Heart left ventricle (tissue), 16 donors: ENCODE results near the gene MANSC1. TPM values are rescaled to one million over a fixed set of nuclear protein-coding genes. Genes with fewer than 3 reads are reported as not detected.

Experiments used
- ATAC-seq, 4 donors: fragments of 200-7000 bp; cut with Tn5 transposase; one replicate each; pipeline ENCODE4 v1.9.1; 2020 to 2022; ENCODE audit warnings: moderate library complexity in 4 of 4, mild to moderate bottlenecking in 3 of 4, moderate number of reproducible peaks in 1 of 4
- DNase-seq, 5 donors: peaks; one replicate each; pipeline ENCODE4 v3.0.0-alpha.2; 2020
- H3K27ac ChIP-seq, 12 donors: fragments of 200-600 bp; sonication (generic) in 4 of 12; one replicate each; pipeline versions ENCODE4 v1.5.0 to v1.8.0; 2016 to 2022; ENCODE audit warnings: mild to moderate bottlenecking in 2 of 12
- H3K27me3 ChIP-seq, 9 donors: fragments of 200-600 bp; sonication (generic) in 2 of 9; one replicate each; pipeline versions ENCODE4 v1.5.1 to v1.8.0; 2016 to 2022; ENCODE audit warnings: mild to moderate bottlenecking in 3 of 9
- H3K36me3 ChIP-seq, 9 donors: fragments of 200-600 bp; sonication (generic) in 2 of 9; one replicate each; pipeline versions ENCODE4 v1.5.0 to v1.8.0; 2018 to 2022; ENCODE audit warnings: mild to moderate bottlenecking in 2 of 9
- H3K4me1 ChIP-seq, 12 donors: fragments of 200-600 bp; sonication (generic) in 4 of 12; one replicate each; pipeline versions ENCODE4 v1.5.0 to v1.8.0; 2016 to 2022; ENCODE audit warnings: mild to moderate bottlenecking in 3 of 12
- H3K4me3 ChIP-seq, 12 donors: fragments of 200-600 bp; sonication (generic) in 4 of 12; one replicate each; pipeline versions ENCODE4 v1.5.0 to v1.8.0; 2017 to 2022; ENCODE audit warnings: mild to moderate bottlenecking in 9 of 12, moderate library complexity in 4 of 12
- H3K9me3 ChIP-seq, 12 donors: fragments of 200-600 bp; sonication (generic) in 4 of 12; one replicate each; pipeline versions ENCODE4 v1.5.0 to v1.8.0; 2016 to 2022; ENCODE audit warnings: mild to moderate bottlenecking in 1 of 12
- CTCF ChIP-seq, 12 donors: fragments of 200-600 bp; sonication (generic) in 4 of 12; IDR thresholded peaks; one replicate each; pipeline versions ENCODE4 v1.5.0 to v1.8.0; 2018 to 2022; ENCODE audit warnings: antibody characterized with exemption in 12 of 12, mild to moderate bottlenecking in 5 of 12
- POLR2A ChIP-seq, 2 donors: fragments of 450-650 bp; IDR thresholded peaks; one replicate each; pipeline ENCODE4 v1.6.1; 2017; ENCODE audit warnings: antibody characterized with exemption in 2 of 2, mild to moderate bottlenecking in 2 of 2, moderate library complexity in 2 of 2
- WGBS, 4 donors: extraction: QIAGEN DNeasy Blood & Tissue Kit in 2 of 4; methylation state at CpG; one replicate each; pipeline versions ENCODE4 v1.1.5 to v1.1.7; 2013 to 2018; 5-methylcytosine and 5-hydroxymethylcytosine counted together
- intact Hi-C, 10 donors: fragments of 100-400 bp; cut with DNase I; formaldehyde crosslinking; loops; one replicate each; pipeline versions ENCODE4 v1.11.1 to v1.14.2; 2022
- polyA plus RNA-seq, 2 donors: library from polyadenylated mRNA; stranded (reverse); fragments of 200-250 nt; gene quantifications; one replicate each; pipeline ENCODE4 v1.2.3, GENCODE V29; 2013
- total RNA-seq, 9 donors: library from RNA; depleted of rRNA in 2 of 9; stranded (reverse); fragments of >200 nt in 2 of 9; fragmentation: NEBNext Ultra II Directional in 3 of 9; extraction: Animal tissue kit (Norgen Biotek cat#: 25700) in 3 of 9; gene quantifications; one replicate each; pipeline versions ENCODE4 v1.1.0 to v1.2.4, GENCODE V29; 2016 to 2023
- donor health status: ischemic (EF 13 %, LVEDD 7.1; RV severe dilation, severe dysfunction).
- donor health status: healthy with polysubstance abuse.
- donor health status: DM: no; HTN: yes; CAD: no.
- donor health status: DM: no; HTN: no; CAD: no.
- donor health status: ischemic (EF 25% LVEDD 6.9; RV normal size, moderate dysfunction).
- donor health status: ischemic (EF 25% LVEDD 5.7; RV mildly dilated, moderate dysfunction).
- donor health status: healthy.
- donor health status: DM: yes; HTN: yes; CAD: no.
- donor health status: ischemic (EF 35%, LVEDD 5.7; RV mildly dilated, moderate dysfunction).
- donor health status: nonischemic (EF 11% LVEDD 7.7; RV severe dilation, severe dysfunction).
- donor health status: DM: yes; HTN: yes; CAD: no.
- donor health status: PGD.
- donor health status: ischemic (EF 29% LVEDD 5.4; RV normal size, mild dysfunction).
- donor health status: nonischemic (EF 23%, LVEDD 6.1; RV moderate dilation, normal function).

Gene MANSC1
- total and polyA plus RNA-seq, 11 donors = 4.5 to 23.1 (median 11.1) TPM

GRCh38 chr12:12305568-12306300, 44.3 kb downstream of the MANSC1 start:
- Histone ChIP-seq H3K4me1 (no peaks in the 10 kb centered on the region), H3K4me3 (no peak overlapping the region), H3K27me3 (no peaks in the 10 kb centered on the region), H3K9me3 (peaks cover 0 to 8% (median 0%) of the 10 kb centered on the region in 12 donors), H3K27ac (no peak overlapping the region), H3K36me3 (no peaks in the 10 kb centered on the region)
- no peak for TF ChIP-seq POLR2A (IDR thresholded peaks at IDR 0.05)
- WGBS, 4 donors = 81 to 90% (median 89%) methylated on average over 7 of the region's 7 CpGs
- intact Hi-C loops = no loop called here
- DNase-seq = no peak
- no peak for ATAC-seq

- H3K27me3 ChIP-seq = no peaks in the 10 kb centered on the region
- no peak overlapping the region for H3K27ac ChIP-seq
- no peak for DNase-seq
- H3K4me1 ChIP-seq = no peaks in the 10 kb centered on the region
- 96 to 99% (median 97%) methylated on average over 2 of the region's 2 CpGs for WGBS, 4 donors
- no peak overlapping the region for H3K4me3 ChIP-seq
- no peak for TF ChIP-seq POLR2A (IDR thresholded peaks at IDR 0.05)
- no peak for TF ChIP-seq CTCF (IDR thresholded peaks at IDR 0.05)
- no peaks in the 10 kb centered on the region for H3K36me3 ChIP-seq
- peaks cover 0 to 8% (median 0%) of the 10 kb centered on the region in 12 donors for H3K9me3 ChIP-seq
- no peak for ATAC-seq
- intact Hi-C loops = no loop called here
Measured at GRCh38 chr12:12302976-12303375, 47.1 kb downstream of the MANSC1 start.

- Histone ChIP-seq H3K9me3 (peaks cover 0 to 8% (median 0%) of the 10 kb centered on the region in 12 donors), H3K4me1 (no peaks in the 10 kb centered on the region), H3K36me3 (no peaks in the 10 kb centered on the region), H3K27me3 (no peaks in the 10 kb centered on the region), H3K27ac (no peak overlapping the region), H3K4me3 (no peak overlapping the region)
- no peak for ATAC-seq
- no peak for TF ChIP-seq CTCF (IDR thresholded peaks at IDR 0.05)
- no peak for TF ChIP-seq POLR2A (IDR thresholded peaks at IDR 0.05)
- intact Hi-C loops = no loop called here
- DNase-seq = no peak
- WGBS, 4 donors = 90 to 95% (median 92%) methylated on average over 2 of the region's 2 CpGs
Measured at GRCh38 chr12:12301122-12301521, 48.9 kb downstream of the MANSC1 start.

GRCh38 chr12:12297201-12297830, 52.7 kb downstream of the MANSC1 start:
- Histone ChIP-seq H3K4me1 (peaks cover 0 to 6% (median 0%) of the 10 kb centered on the region in 12 donors), H3K4me3 (no peak overlapping the region), H3K9me3 (no peaks in the 10 kb centered on the region), H3K36me3 (no peaks in the 10 kb centered on the region), H3K27me3 (no peaks in the 10 kb centered on the region), H3K27ac (no peak overlapping the region)
- WGBS, 4 donors = 69 to 75% (median 73%) methylated on average over 8 of the region's 8 CpGs
- ATAC-seq (no peak), DNase-seq (no peak)
- TF ChIP-seq CTCF (IDR thresholded peaks at IDR 0.05) (no peak), POLR2A (IDR thresholded peaks at IDR 0.05) (no peak)
- intact Hi-C loops = no loop called here
